Measurements from ENCODE around the gene SPPL3. TPM values are rescaled to one million over a fixed set of nuclear protein-coding genes. Genes with fewer than 3 reads are reported as not detected.

SPPL3 gene
- total and polyA plus RNA-seq, 8 donors = 7.0 to 25.7 (median 13.8) TPM

DNA sequence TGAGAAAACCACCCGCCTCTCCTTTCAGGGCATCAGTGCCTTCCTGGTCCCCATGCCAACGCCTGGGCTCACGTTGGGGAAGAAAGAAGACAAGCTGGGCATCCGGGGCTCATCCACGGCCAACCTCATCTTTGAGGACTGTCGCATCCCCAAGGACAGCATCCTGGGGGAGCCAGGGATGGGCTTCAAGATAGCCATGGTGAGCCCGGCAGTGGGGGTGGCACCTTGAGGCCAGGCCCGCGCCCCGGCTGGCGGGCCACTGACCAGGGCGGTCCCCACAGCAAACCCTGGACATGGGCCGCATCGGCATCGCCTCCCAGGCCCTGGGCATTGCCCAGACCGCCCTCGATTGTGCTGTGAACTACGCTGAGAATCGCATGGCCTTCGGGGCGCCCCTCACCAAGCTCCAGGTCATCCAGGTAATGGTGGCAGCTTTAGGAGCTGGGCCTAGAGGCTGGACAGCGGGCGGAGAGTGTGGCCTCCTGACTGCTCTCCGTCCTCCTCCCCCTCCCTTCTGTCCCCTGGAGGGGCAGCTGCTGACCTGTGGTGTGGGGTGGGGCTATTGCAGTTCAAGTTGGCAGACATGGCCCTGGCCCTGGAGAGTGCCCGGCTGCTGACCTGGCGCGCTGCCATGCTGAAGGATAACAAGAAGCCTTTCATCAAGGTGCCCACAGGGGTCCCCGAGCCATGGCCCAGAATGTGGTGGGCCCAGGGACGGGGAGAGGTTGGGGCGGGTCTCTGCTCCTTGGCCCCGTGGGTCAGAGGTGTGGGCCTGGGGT is 165.7 kb downstream of the SPPL3 start:
- TF ChIP-seq CTCF (IDR thresholded peaks at IDR 0.05) = no peak
- 88 to 91% methylated on average over 31 of the region's 31 CpGs for WGBS, 2 donors
- no peak overlapping the region for H3K4me3 ChIP-seq
- no peaks in the 10 kb centered on the region for H3K4me1 ChIP-seq
- ATAC-seq = no peak
- H3K27ac ChIP-seq = no peak overlapping the region
- no peak for FAIRE-seq
- H3K9me3 ChIP-seq = no peaks in the 10 kb centered on the region
- intact Hi-C loops (cut with DNase I) = no loop called here
- no peaks in the 10 kb centered on the region for H3K27me3 ChIP-seq
- peaks cover 0 to 4% (median 4%) of the 10 kb centered on the region in 3 donors for H3K36me3 ChIP-seq
- peak in 1 of 6 donors; percentile 88 for DNase-seq

- no peak overlapping the region for H3K4me3 ChIP-seq
- no peak for TF ChIP-seq CTCF (IDR thresholded peaks at IDR 0.05)
- no peaks in the 10 kb centered on the region for H3K9me3 ChIP-seq
- FAIRE-seq (no peak), DNase-seq (peak in 1 of 6 donors; percentile 74), ATAC-seq (no peak)
- H3K27me3 ChIP-seq = no peaks in the 10 kb centered on the region
- H3K4me1 ChIP-seq = no peaks in the 10 kb centered on the region
- H3K27ac ChIP-seq = no peak overlapping the region
- intact Hi-C loops (cut with DNase I) = no loop called here
- 88 to 91% methylated on average over 25 of the region's 25 CpGs for WGBS, 2 donors
- H3K36me3 ChIP-seq = peaks cover 0 to 4% (median 4%) of the 10 kb centered on the region in 3 donors
Measured at GRCh38 chr12:120737557-120738251, 166.5 kb downstream of the SPPL3 start.

DNA sequence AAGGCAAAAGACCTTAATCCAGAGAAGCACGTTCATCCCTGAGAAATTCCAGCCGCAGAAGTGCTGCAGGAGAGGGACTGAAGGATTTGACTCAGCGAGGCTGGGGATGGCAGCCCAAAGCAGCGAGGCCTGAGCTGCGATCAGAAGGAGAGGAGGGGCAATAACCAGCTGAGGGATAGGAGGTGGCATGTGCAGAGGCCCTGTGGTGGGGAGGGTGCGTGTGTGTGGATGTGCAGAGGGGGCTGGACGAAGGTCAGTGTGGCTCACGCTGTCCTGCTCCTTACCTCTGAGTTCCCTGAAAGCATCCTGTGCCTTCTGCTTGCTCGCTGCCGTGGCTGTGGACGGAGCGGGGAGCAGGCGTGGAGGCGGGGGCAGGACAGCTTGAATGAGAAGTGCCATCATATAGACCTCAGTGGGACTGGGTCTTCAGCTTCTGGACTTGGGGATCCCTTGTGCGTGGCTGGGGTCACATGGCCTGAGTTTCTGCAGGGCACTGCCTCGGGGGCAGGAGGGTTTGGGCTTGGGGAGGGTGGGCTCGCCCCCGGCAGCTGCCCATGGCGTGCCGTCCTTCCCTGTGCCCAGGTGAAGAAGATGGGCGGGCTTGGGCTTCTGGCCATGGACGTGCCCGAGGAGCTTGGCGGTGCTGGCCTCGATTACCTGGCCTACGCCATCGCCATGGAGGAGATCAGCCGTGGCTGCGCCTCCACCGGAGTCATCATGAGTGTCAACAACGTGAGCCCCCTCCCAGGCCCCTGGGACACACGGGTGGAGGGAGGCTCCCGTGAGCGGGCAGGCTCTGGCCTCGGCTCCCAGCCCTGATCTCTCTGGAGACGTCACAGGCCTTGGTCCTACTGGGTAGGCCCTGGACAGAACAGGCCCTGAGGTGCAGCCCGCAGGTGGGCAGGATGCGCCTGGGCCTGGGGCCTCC is 167.5 kb downstream of the SPPL3 start:
- ATAC-seq (no peak), DNase-seq (peak in 1 of 6 donors; percentile 75), FAIRE-seq (no peak)
- no peaks in the 10 kb centered on the region for H3K9me3 ChIP-seq
- no peak overlapping the region for H3K27ac ChIP-seq
- no peak overlapping the region for H3K4me3 ChIP-seq
- H3K27me3 ChIP-seq = no peaks in the 10 kb centered on the region
- peaks cover 0 to 4% (median 4%) of the 10 kb centered on the region in 3 donors for H3K36me3 ChIP-seq
- no peaks in the 10 kb centered on the region for H3K4me1 ChIP-seq
- TF ChIP-seq CTCF (IDR thresholded peaks at IDR 0.05) = no peak
- intact Hi-C loops (cut with DNase I) = no loop called here
- 94 to 95% methylated on average over 38 of the region's 38 CpGs for WGBS, 2 donors

GRCh38 chr12:120735181-120735580 is 169.0 kb downstream of the SPPL3 start:
- WGBS, 2 donors = 92 to 95% methylated on average over 2 to 3 of the region's 3 CpGs
- TF ChIP-seq CTCF (IDR thresholded peaks at IDR 0.05) = no peak
- Histone ChIP-seq H3K4me1 (no peaks in the 10 kb centered on the region), H3K27ac (no peak overlapping the region), H3K36me3 (peaks cover 0 to 4% (median 4%) of the 10 kb centered on the region in 3 donors), H3K27me3 (no peaks in the 10 kb centered on the region), H3K4me3 (no peak overlapping the region), H3K9me3 (no peaks in the 10 kb centered on the region)
- ATAC-seq = no peak
- FAIRE-seq = no peak
- intact Hi-C loops (cut with DNase I) = no loop called here
- no peak for DNase-seq

All from pancreas (tissue), 10 donors.